Neural cell (in vitro differentiated cells): ENCODE results near the gene COL23A1. TPM values are rescaled to one million over a fixed set of nuclear protein-coding genes. Genes with fewer than 3 reads are reported as not detected.

Experiments used
- H2AFZ ChIP-seq: fragments of 200-600, 300-800 bp; sonication (generic), shearing (Covaris generic); 2 replicates; pipeline ENCODE4 v1.6.0; 2014; ENCODE audit warnings: low read depth, mild to moderate bottlenecking, antibody characterized with exemption, low read length, moderate library complexity
- H3F3A ChIP-seq: fragments of 200-600 bp; shearing (Covaris generic); 2 replicates; pipeline ENCODE4 v1.6.1; 2016; ENCODE audit warnings: mild to moderate bottlenecking, moderate library complexity, mixed read lengths, antibody characterized with exemption, low read length; ENCODE audit not compliant: insufficient read depth, poor library complexity, severe bottlenecking
- H3K27ac ChIP-seq: fragments of 200-600, 300-800 bp; sonication (generic), shearing (Covaris generic); 2 replicates; pipeline ENCODE4 v1.5.1; 2014; ENCODE audit warnings: mild to moderate bottlenecking, low read length, moderate library complexity
- H3K27me3 ChIP-seq: fragments of 300-800, 200-600 bp; sonication (generic), shearing (Covaris generic); 2 replicates; pipeline ENCODE4 v1.6.0; 2014; ENCODE audit warnings: mild to moderate bottlenecking, low read depth, low read length, moderate library complexity; ENCODE audit not compliant: insufficient read depth
- H3K36me3 ChIP-seq: fragments of 300-800, 200-600 bp; sonication (generic), shearing (Covaris generic); 2 replicates; pipeline ENCODE4 v1.5.1; 2014; ENCODE audit warnings: mild to moderate bottlenecking, antibody characterized with exemption, low read length, moderate library complexity; ENCODE audit not compliant: insufficient read depth
- H3K4me2 ChIP-seq: fragments of 300-800, 200-600 bp; sonication (generic), shearing (Covaris generic); 2 replicates; pipeline ENCODE4 v1.6.0; 2014; ENCODE audit warnings: mild to moderate bottlenecking, low read length
- H3K4me3 ChIP-seq: fragments of 300-800, 200-600 bp; sonication (generic), shearing (Covaris generic); 2 replicates; pipeline ENCODE4 v1.5.1; 2014; ENCODE audit warnings: mild to moderate bottlenecking, low read length, moderate library complexity
- H3K79me2 ChIP-seq: fragments of 200-600 bp; shearing (Covaris generic); replicated peaks from 2 replicates; pipeline ENCODE4 v1.6.0; 2014; ENCODE audit warnings: mild to moderate bottlenecking, low read length, moderate library complexity; ENCODE audit not compliant: insufficient read depth
- H3K9ac ChIP-seq: fragments of 300-800, 200-600 bp; sonication (generic), shearing (Covaris generic); 2 replicates; pipeline ENCODE4 v1.6.1; 2016; ENCODE audit warnings: mild to moderate bottlenecking, low read length, mixed read lengths
- H3K9me2 ChIP-seq: fragments of 200-600 bp; shearing (Covaris generic); 2 replicates; pipeline ENCODE4 v1.6.1; 2016; ENCODE audit warnings: mild to moderate bottlenecking, low read length, mixed read lengths; ENCODE audit not compliant: insufficient read depth
- H3K9me3 ChIP-seq: fragments of 200-600, 300-800 bp; sonication (generic), shearing (Covaris generic); 2 replicates; pipeline ENCODE4 v1.6.1; 2016; ENCODE audit warnings: mild to moderate bottlenecking, mixed run types, low read length, moderate library complexity, mixed read lengths
- H4K20me1 ChIP-seq: fragments of 200-600 bp; shearing (Covaris generic); 2 replicates; pipeline ENCODE4 v1.6.1; 2016; ENCODE audit warnings: mild to moderate bottlenecking, mixed run types; ENCODE audit not compliant: insufficient read depth
- EP300 ChIP-seq: fragments of 450-650 bp; conservative IDR thresholded peaks from 2 replicates; pipeline ENCODE4 v1.6.1; 2014; ENCODE audit warnings: antibody characterized with exemption, mild to moderate bottlenecking, moderate library complexity; ENCODE audit not compliant: poor library complexity, severe bottlenecking
- EZH2 ChIP-seq: fragments of 200-600, 300-800 bp; shearing (Covaris generic), sonication (generic); IDR thresholded peaks from 2 replicates; pipeline ENCODE4 v1.6.1; 2014; ENCODE audit warnings: antibody characterized with exemption, low read length, borderline replicate concordance, mild to moderate bottlenecking; ENCODE audit not compliant: insufficient read depth, poor library complexity, severe bottlenecking
- MXI1 ChIP-seq: fragments of 450-650 bp; conservative IDR thresholded peaks from 2 replicates; pipeline ENCODE4 v1.6.1; 2014; ENCODE audit warnings: antibody characterized with exemption, mild to moderate bottlenecking; ENCODE audit not compliant: poor library complexity, severe bottlenecking
- POLR2AphosphoS5 ChIP-seq: IDR thresholded peaks from 2 replicates; pipeline ENCODE4 v1.6.1; 2012
- RAD21 ChIP-seq: fragments of 450-650 bp; conservative IDR thresholded peaks from 2 replicates; pipeline ENCODE4 v1.6.1; 2014; ENCODE audit warnings: antibody characterized with exemption, mild to moderate bottlenecking, moderate library complexity
- SMC3 ChIP-seq: fragments of 450-650 bp; conservative IDR thresholded peaks from 2 replicates; pipeline ENCODE4 v1.6.1; 2014; ENCODE audit warnings: antibody characterized with exemption, mild to moderate bottlenecking, moderate library complexity; ENCODE audit not compliant: poor library complexity
- TAF1 ChIP-seq: IDR thresholded peaks from 2 replicates; pipeline ENCODE4 v1.6.1; 2012; ENCODE audit warnings: low read depth
- polyA plus RNA-seq: library from polyadenylated mRNA; depleted of rRNA; stranded (reverse); fragments of >200 nt; gene quantifications from 2 replicates; pipeline ENCODE4 v1.2.3, GENCODE V29; 2014
- TF ChIP-seq, protein P1 (sequence below): IDR thresholded peaks from 2 replicates; pipeline ENCODE4 v1.6.1; 2012; ENCODE audit warnings: borderline replicate concordance
- TF ChIP-seq, protein P2 (sequence below): fragments of 450-650 bp; IDR thresholded peaks from 2 replicates; pipeline ENCODE4 v1.5.1; 2014; ENCODE audit warnings: antibody characterized with exemption, mild to moderate bottlenecking, moderate library complexity; ENCODE audit not compliant: poor library complexity, severe bottlenecking

The COL23A1 gene
- polyA plus RNA-seq, 1 donor from 2014 or later: not detected

DNA sequence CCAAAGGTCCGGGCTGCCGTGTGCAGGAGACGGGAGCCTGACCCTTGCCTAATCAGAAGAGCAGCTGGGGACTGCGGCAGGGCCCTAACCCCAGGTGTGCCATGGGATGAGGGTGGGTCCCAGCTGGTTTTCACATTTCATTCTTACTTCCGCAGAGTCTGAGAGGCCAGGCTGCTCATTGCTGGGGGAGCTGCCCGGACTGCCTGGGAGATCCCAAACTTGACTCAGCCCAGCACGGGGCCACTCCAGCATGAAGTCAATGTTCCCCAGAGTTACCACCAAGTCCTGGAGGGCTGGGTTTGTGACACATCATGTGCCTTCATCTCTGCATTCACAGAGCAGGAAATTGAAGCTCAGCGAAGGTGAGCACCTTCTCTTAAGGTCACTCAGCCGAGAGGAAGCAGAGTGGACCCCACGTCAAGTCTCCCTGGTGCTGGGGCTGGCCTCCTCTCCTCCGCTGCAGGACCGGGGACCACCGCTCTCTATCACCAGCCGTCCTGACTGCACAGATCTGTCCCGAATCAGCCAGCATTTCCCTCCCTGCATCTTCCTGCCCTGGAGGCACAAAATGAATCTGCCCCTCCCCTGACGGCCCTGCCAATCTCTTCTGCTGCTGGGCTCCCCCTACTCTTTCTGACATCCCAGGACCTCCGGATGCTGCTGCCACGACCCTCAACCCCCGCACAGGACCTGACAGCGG is 303.0 kb downstream of the COL23A1 start:
- Histone ChIP-seq H3K36me3 (no peaks in the 10 kb centered on the region), H2AFZ (no peak overlapping the region), H3K9me3 (no peaks in the 10 kb centered on the region), H3K79me2 (no peaks in the 10 kb centered on the region), H3K9me2 (no peaks in the 10 kb centered on the region), H4K20me1 (no peaks in the 10 kb centered on the region), H3K27ac (no peak overlapping the region), H3K9ac (no peak overlapping the region), H3F3A (no peaks in the 10 kb centered on the region), H3K27me3 (no peaks in the 10 kb centered on the region), H3K4me2 (no peak overlapping the region), H3K4me3 (no peak overlapping the region)
- TF ChIP-seq EP300 (no peak), POLR2AphosphoS5 (no peak), RAD21 (no peak)
- TF ChIP-seq, protein P1, sequence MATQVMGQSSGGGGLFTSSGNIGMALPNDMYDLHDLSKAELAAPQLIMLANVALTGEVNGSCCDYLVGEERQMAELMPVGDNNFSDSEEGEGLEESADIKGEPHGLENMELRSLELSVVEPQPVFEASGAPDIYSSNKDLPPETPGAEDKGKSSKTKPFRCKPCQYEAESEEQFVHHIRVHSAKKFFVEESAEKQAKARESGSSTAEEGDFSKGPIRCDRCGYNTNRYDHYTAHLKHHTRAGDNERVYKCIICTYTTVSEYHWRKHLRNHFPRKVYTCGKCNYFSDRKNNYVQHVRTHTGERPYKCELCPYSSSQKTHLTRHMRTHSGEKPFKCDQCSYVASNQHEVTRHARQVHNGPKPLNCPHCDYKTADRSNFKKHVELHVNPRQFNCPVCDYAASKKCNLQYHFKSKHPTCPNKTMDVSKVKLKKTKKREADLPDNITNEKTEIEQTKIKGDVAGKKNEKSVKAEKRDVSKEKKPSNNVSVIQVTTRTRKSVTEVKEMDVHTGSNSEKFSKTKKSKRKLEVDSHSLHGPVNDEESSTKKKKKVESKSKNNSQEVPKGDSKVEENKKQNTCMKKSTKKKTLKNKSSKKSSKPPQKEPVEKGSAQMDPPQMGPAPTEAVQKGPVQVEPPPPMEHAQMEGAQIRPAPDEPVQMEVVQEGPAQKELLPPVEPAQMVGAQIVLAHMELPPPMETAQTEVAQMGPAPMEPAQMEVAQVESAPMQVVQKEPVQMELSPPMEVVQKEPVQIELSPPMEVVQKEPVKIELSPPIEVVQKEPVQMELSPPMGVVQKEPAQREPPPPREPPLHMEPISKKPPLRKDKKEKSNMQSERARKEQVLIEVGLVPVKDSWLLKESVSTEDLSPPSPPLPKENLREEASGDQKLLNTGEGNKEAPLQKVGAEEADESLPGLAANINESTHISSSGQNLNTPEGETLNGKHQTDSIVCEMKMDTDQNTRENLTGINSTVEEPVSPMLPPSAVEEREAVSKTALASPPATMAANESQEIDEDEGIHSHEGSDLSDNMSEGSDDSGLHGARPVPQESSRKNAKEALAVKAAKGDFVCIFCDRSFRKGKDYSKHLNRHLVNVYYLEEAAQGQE: no peak

DNA sequence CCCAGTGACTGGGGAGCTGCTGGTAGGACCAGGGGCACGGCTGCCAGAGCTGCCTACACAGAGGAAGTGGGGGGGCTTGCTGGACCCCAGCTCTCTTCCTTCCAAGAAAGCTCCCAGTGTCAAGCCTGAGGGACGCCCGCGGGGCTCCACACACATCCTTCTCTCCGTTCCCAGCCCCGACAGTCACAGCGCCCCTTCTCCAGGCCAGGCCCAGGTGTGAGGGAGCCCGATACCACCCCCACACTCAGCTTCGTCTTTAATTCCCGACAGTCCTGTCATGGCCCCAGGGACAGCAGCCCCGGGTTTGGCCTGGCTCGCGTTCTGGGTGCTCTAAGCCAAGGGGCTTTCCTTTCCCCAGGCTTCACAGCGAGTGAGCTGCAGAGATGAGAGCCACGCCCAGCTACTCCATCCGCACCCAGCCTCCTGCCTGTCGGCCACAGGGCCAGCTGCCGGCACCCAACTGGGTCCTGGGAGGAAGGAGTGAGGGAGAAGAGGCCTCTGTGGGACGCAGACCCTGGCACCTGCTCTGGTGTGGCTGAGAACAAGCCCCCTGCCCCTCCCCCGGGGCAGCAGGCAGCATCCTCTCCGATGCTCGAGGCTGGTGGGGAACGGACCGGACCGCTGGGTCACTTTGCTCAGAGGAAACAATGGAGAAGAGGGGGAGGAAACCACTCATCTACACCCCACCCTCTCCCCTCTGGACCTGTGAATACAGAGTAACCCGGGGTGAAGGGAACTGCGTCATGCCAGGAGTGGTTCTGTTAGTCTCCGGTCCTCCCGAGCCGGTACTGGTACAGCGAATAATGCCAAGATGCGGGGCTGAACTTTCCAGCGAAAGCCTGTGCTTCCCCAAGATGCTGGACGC is 303.7 kb downstream of the COL23A1 start:
- Histone ChIP-seq H3K9me3 (no peaks in the 10 kb centered on the region), H2AFZ (no peak overlapping the region), H3K4me3 (no peak overlapping the region), H4K20me1 (no peaks in the 10 kb centered on the region), H3K9me2 (no peaks in the 10 kb centered on the region), H3K27ac (no peak overlapping the region), H3K4me2 (no peak overlapping the region), H3K9ac (no peak overlapping the region), H3K36me3 (no peaks in the 10 kb centered on the region), H3K79me2 (no peaks in the 10 kb centered on the region), H3K27me3 (no peaks in the 10 kb centered on the region), H3F3A (no peaks in the 10 kb centered on the region)
- TF ChIP-seq EZH2 (no peak), MXI1 (no peak), SMC3 (no peak), POLR2AphosphoS5 (no peak), EP300 (no peak), TAF1 (no peak), RAD21 (no peak)
- TF ChIP-seq, protein P2, sequence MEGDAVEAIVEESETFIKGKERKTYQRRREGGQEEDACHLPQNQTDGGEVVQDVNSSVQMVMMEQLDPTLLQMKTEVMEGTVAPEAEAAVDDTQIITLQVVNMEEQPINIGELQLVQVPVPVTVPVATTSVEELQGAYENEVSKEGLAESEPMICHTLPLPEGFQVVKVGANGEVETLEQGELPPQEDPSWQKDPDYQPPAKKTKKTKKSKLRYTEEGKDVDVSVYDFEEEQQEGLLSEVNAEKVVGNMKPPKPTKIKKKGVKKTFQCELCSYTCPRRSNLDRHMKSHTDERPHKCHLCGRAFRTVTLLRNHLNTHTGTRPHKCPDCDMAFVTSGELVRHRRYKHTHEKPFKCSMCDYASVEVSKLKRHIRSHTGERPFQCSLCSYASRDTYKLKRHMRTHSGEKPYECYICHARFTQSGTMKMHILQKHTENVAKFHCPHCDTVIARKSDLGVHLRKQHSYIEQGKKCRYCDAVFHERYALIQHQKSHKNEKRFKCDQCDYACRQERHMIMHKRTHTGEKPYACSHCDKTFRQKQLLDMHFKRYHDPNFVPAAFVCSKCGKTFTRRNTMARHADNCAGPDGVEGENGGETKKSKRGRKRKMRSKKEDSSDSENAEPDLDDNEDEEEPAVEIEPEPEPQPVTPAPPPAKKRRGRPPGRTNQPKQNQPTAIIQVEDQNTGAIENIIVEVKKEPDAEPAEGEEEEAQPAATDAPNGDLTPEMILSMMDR: no peak
- TF ChIP-seq, protein P1: no peak
